Measurements from ENCODE around the gene FRMPD1.

Gene FRMPD1

DNA sequence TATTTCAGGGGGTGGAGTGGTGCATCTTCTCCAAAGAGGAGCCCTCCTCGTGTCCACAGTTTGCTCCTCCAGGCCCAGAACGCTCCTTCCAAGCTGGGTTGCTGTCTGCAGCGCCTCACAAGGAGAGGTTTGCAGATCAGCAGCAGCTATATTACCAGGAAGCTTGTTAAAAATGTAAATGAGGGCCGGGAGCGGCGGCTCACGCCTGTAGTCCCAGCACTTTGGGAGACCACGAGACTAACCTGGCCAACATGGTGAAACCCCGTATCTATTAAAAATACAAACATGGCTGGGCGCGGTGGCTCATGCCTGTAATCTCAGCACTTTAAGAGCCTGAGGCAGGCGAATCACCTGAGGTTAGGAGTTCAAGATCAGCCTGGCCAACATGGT is 25.0 kb upstream of the FRMPD1 start:
- in situ Hi-C loops (cut with MboI; ENCODE audit: low sequenced_read_pairs): no loop called here

DNA sequence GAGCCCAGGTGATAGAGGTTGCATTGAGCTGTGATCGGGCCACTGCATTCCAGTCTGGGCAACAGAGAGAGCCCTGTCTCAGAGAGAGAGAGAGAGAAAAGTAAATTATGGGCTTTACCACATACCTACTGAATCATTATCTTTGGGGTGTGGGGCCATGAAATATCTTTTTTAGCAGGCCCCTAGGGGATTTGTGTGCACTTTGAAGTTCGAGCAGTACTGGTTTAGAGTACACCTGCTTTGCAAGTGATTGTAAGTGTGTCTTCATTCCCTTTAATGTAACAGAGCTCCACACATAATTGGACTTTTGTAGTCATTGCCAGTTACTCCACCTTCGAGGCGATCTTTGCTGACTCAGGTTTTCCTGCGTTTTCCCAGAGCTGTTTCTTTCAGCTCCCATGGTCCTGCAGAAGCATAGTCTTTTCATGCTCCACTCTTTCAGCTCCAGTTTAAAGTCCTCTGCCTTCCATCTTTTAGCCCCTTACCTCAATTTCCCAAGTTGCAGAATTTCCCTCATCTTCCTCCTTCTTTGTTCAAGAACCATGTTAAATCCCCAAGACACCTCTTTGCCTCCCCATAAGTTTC is 24.0 kb upstream of the FRMPD1 start:
- in situ Hi-C loops (cut with MboI; ENCODE audit: low sequenced_read_pairs): no loop called here

DNA sequence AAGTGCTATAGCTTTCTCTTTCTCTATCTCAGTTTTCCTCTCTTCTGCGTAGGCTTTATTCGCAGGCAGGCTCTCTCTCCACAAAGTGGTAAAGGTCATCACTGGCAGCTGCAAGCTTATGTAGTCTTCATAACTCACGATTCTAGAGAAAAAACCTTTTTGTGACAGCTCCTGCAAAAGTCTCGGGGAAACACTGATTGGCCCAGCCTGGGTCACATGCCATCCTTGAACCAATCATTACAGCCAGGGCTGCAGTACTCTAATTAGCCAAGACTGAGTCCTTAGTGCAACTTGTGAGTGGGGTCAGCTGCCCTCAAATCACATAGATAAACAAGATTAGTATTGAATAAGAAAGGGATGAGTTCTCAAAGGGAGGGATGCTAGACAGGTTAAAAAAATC is 18.3 kb upstream of the FRMPD1 start:
- in situ Hi-C loops (cut with MboI; ENCODE audit: low sequenced_read_pairs): no loop called here

DNA sequence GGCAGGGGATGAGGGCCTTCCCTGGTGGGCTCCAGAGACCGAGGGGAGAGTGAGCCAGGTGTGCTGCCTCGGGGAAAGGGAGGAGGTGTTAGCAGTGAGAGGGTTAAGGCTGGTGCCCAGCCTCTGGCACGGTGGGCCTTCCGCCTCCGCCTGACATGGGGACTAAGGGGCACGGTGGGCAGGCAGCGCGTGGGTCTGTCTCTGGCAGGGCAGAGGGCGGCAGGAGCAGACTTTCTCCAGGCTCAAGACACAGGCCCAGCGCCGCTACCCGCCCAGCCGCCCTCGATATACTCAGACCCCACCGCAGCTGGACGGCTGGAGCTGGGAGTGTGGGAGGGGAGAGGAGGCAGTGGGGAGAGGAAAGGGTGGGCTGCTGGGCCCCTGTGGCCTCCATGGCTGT is 14.9 kb upstream of the FRMPD1 start:
- in situ Hi-C loops (cut with MboI; ENCODE audit: low sequenced_read_pairs): no loop called here

DNA sequence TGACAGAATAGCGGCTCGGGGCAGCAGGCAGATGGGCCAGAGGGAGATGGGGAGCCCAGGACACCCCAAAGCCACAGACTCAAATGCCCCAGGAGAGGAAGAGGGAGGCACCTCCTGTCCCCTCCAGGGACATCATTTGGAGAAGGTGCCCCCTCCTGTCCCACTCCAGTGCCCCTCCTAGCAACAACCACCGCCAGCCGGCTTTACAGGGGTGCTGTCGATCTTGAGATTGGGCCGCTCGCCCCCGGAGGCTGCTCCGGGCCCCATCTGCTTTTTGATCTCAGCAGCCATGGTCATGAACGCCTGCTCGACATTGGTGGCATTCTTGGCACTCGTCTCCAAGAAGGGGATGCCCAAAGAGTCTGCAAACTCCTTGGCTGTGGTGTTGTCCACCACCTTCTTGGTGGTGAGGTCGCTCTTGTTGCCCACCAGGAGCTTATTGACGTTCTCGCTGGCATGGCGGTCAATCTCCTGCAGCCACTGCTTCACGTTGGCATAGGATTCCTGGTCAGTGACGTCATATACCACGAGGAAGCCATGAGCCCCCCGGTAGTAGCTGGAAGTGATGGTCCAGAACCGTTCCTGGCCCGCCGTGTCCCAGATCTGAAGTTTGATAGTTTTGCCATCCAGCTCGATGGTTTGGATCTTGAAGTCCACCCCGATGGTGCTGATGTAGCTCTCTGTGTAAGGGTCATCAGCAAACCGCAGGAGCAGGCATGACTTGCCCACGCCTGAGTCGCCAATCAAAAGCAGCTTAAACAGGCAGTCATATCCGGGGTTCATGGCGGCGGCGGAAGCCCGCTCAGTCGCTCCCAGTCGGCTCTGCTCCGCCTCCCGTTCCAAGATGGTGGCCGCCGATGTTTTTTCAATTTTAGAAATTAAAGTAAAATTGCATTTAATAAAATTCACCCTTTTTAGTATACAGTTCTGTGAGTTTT is 14.0 kb upstream of the FRMPD1 start:
- in situ Hi-C loops (cut with MboI; ENCODE audit: low sequenced_read_pairs): no loop called here

DNA sequence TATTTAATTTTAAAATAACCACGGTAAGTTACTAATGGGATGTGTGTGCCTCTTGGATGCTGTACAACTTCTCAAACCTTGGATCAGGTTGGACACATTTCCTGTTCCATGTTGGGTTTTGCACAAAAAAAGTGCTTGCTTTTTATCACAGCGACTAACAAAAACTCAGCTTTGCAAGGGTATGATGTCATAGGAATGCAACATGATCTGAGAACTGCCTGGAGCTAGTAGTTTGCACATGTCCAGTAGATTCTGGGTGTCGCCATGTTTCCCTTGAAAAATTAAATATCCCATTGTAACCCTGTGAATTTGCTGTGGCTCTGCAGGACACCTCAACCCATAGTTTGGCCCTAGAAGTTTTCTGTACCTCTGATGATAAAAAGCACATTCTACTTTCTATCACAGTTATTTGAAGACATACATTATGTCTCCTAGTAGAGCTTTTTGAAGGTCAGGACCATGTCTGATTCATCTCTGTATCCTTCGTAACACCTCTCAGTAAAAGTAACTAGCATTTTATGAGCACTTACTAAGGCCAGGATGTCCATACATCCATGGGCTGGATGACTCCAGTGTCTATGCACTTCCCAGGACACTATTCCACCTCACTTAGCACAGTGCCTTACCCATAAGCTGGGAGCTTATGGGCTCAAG is 11.5 kb upstream of the FRMPD1 start:
- in situ Hi-C loops (cut with MboI; ENCODE audit: low sequenced_read_pairs): no loop called here

DNA sequence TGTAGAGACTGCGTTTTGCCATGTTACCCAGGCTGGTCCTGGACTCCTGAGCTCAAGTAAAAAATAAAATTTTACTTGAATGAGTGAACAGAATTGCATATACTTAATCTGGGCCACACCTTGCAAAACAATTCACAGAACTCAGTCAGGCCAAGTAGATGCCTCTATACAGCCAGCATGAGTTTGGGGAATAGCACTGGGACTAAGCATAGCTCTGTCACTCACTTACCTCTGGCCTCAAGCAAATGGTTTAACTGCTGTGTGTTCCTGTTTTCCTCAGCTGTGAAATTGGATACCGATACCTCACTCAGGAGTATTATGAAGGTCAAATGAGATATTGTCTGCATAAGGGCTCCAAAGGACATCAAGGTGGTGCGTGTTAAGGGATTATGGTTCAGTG is 10.9 kb upstream of the FRMPD1 start:
- in situ Hi-C loops (cut with MboI; ENCODE audit: low sequenced_read_pairs): no loop called here

DNA sequence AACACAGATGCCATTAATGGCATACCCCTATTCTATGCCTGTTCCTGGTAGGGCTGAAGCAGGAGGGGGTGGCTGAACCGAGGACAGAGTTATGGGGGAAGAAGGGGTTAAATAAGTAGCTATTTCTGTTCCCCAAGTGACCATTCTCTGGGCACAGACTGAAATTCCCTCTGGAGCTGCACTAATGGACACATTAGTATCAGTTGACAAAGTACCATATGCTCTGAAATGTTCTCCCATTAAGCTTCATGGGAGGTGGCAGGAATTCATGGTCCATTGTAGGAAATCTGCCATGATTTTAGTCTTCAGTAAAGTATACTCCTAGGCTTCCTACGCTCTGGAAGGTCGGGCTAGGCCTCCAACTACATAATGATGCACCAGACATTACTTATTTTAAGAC is 10.5 kb upstream of the FRMPD1 start:
- in situ Hi-C loops (cut with MboI; ENCODE audit: low sequenced_read_pairs): no loop called here

DNA sequence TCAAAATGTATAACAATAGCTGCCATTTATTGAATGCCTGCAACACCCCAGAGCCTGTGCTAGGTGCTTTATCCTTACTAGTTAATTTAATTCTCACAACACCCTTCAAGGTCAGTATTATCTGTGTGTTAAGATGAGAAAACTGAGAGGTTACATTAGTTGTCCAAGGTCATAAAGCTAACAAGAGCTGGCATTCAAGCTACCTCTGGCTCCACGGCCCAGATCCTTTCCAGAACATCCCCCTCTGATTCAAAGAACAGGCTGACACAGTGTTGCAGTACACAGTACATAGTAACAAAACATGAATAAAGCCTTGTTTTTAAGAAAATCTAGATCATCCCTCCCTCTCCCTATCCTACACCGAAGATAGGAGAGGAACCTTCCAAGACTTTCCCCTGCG is 9.4 kb upstream of the FRMPD1 start:
- in situ Hi-C loops (cut with MboI; ENCODE audit: low sequenced_read_pairs): no loop called here

DNA sequence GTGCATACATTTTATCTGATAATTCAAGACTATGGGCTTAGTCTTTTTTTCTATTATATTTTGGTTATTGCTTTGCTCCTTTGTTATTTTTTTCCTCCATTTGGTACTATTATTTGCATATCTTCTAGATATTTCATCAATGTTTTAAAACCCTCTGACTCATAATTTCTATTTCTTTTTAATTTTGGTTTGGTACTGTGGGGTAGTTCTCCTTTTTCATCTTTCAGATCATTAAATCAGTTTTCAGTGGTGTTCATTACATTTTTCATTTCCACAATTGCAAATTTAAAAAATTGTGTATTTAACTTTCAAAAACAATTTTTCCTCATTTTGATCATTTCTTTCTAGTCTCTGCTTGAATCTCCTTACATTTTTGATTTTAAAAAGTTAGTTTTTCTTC is 7.5 kb upstream of the FRMPD1 start:
- in situ Hi-C loops (cut with MboI; ENCODE audit: low sequenced_read_pairs): no loop called here

DNA sequence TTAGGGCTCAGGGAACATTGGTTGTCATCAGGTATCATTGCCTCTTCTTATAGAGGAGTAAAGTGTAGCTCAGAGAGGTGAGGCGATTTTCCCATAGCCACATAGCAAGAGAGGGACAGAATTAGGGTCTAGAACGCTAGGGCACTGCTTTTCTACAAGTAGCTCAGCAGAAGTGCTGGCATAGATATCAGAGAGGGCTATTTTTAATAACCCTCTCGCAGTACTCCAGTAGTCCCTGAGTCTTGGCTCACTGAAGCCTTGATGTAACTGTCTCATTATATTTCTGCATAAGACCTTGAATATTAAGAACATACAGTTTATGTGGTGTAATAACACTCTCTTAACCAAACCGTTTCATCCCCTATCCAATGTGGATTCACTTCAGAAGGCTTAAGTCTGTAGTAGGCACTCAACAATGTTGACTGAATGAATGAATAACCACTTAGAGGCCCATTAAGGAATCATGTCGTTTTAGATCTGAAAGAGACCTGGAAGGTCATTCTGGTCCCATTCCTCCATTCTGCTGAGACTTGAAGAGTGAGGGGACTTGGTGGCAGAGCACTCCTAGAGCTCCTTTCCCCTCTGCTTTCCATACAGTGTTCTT is 4.7 kb upstream of the FRMPD1 start:
- in situ Hi-C loops (cut with MboI; ENCODE audit: low sequenced_read_pairs): no loop called here

DNA sequence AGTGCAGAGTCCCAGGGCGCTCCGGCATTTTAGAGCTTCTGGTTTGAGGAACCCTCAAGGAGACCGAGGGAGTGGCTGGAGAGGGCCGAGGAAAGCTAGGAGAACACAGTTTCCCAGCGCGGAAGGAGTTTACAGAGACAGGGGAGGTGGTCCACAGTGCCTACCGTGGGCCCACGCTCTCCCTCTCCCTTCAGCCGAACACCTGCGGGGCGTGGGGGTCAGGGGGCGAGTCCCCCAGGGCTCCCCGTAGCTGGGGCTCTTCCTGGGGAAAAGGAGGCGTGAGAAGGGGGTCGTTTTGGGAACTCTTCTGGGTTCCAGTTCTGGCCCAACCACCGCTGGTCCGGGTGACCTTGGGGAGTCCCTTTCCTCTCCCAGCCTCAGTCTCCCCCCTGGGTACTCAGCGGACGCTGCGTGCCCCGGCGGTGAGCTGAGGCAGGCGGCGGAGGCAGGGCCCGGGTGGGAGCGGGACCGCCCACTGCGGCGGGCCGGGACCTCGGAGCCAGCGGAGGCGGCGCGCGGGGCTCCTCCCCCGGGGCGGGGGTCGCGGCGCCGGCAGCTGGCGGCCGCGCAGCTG is 368 bp upstream of the FRMPD1 start:
- in situ Hi-C loops (cut with MboI; ENCODE audit: low sequenced_read_pairs): no loop called here

DNA sequence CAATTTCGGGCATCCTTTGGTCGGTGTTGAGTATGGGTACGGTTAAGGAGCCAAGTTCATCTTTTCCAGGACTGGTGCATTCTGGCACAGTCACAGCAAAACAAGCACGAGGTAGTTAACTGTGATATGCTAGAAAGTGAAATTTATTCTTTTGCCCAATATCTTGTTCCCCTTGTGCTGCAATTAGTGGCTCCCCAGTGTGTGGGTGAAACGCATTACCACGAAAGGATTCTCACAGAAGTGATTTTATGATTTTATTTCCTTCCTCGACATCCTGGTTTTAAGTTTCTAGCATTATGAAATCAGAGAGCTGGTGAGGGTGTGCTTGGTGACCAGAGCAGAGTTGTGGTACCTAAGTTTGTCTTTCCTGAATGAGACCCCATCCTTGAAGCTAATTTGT is 1.5 kb downstream of the FRMPD1 start:
- in situ Hi-C loops (cut with MboI; ENCODE audit: low sequenced_read_pairs): no loop called here

DNA sequence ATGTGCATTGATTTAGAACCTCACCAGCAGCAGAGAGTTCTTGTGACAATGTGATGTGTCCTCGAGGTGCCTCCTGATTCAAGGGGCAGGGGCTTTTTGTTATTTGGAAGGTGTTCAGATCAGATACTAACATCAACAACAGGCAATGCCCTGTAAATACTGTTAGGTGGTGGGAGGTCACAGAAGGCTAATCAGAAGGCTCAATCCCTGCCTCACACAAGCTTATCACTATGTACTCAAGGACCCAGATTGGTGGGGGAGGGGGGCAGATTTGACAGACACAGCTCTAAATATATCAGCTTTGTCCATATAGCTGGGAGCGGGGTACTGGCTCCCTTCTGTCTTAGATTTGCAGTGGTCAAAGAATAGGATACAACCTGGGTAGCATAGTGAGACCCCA is 2.6 kb downstream of the FRMPD1 start:
- in situ Hi-C loops (cut with MboI; ENCODE audit: low sequenced_read_pairs): no loop called here

DNA sequence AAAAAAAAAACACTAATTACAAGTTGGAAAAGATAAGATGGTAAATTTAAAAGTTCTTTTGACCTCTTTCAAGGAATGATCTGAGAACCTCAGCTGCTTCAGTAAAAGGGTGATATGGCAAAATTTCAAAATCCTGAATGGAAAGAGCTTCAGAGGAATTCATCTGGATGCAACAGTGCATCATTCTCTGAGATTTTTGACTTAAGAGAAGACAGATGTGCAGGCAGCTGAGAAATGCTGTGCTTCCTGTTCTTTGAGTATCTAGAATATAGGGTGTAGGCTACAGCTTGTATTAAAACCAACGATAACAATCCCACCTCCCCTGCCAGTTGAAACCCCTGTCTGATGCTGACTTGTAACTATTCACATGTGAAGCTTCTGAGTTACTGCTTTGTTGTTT is 6.2 kb downstream of the FRMPD1 start:
- in situ Hi-C loops (cut with MboI; ENCODE audit: low sequenced_read_pairs): no loop called here

DNA sequence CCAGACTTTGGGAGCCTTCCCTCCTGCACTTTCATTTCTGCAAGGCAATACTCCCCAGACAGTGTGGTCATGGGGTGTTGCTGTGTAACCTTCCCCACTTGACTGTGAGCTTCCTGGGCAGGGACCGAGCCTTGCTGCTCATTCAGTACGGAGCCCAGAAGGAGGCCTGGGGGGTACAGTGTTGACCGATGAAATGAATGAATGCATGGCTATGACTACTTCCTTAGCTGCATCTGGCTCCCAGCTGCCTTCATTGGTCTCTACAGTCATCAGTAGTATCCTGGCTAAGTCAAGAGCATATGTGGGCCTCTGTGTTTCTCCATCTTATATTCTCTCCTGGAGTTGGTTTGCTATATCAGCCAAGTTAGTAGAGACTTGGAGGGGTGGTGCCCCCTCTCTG is 9.9 kb downstream of the FRMPD1 start:
- in situ Hi-C loops (cut with MboI; ENCODE audit: low sequenced_read_pairs): no loop called here

DNA sequence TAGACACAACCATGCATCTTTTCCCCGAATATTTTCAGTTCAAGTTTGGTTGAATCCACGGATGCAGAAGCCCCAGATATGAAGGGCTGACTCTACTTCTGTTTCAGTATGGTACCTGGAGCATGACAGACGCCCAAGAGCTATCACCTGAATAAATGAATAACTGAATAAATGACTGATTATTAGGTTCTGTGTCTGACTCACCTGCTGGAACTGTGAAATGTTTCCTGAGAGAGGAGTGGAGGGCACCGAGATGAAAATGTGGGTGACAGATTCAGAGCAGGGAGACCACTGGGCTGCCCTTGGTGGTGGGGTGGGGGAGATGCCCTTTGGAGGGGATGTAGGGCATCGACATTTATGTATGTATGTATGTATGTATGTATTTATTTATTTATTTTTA is 13.2 kb downstream of the FRMPD1 start:
- in situ Hi-C loops (cut with MboI; ENCODE audit: low sequenced_read_pairs): no loop called here

DNA sequence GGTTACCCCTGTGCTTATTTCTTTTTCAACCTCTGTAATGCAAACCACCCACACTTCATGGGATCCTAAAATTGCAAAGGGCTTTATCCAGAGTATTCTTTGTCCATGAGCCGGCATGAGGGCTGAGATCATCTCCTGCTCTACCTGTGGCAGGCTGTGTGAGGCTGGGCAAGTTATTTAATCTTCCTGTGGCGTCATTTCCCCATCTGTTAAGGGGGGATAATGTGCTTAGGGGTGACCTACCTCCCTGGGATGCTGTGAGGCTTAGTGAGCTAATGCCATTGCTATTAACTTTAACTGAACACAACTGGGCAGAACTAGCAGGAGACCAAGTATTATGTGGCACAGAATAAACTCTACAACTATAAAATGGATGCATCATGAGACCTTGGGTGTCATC is 17.0 kb downstream of the FRMPD1 start:
- in situ Hi-C loops (cut with MboI; ENCODE audit: low sequenced_read_pairs): no loop called here

DNA sequence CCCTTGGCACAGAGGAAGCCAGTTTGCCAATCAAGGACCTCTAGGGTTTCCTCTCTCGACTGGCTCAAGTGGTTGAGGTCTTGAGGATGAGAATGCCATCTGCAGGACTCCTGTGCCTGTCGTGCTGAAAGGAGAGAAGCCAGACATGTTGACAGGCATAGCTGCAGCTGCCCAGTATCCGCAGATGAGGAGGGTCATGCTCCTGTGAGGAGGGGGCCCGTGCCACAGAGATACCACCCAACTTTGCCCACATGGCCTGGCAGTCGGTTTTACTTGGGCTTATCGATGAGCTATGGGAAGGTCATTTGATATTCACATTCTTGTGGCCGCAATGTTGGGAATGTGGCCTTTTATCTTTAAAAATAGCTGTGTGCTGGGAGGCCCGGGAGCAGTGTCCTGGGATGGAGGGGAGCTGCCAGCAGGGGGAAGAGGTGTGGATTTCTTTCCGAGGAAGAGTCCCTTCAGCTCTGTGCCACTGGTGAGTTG is 17.4 kb downstream of the FRMPD1 start:
- in situ Hi-C loops (cut with MboI; ENCODE audit: low sequenced_read_pairs): no loop called here

DNA sequence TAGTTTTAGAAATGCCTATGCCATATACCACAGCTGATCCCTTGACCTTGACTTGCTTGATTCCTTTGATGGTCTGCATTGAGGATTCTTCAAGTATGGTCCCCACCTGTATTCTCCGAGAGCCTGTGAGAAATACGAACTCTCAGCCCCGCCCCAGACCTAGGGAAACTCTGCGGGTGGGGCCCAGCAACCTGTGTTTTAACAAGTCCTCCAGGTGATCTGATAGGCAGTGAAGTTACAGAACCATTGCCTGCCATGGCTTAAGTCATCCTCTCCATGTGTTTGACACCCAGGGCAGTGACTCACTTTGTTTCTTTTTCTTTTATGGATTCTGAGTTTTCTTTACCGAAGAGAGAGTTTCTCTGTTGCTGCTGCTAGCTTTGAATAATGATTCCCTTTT is 18.5 kb downstream of the FRMPD1 start:
- in situ Hi-C loops (cut with MboI; ENCODE audit: low sequenced_read_pairs): no loop called here

DNA sequence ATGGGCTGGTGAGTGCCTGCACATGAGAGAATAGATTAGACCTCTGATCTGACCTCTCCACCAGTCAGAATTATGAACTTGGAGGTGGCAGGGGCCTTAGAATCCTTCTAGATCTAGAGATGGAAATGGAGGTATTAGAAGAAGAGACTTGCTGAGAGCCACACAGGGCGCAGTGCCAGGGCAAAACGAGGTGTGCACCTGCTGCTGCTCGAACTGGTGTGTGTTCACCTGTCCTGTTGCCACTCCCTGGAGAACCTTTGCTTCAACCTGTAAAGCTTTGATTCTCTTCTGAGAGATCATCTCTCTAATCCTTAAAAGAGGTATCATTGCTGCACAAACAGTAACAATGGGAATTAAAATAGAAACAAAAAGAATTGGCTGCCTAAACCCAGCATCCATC is 24.9 kb downstream of the FRMPD1 start:
- in situ Hi-C loops (cut with MboI; ENCODE audit: low sequenced_read_pairs): no loop called here

Measured in hTERT RPE-1 (cell line).